ENCODE data around the gene LRRC56. TPM values are rescaled to one million over a fixed set of nuclear protein-coding genes. Genes with fewer than 3 reads are reported as not detected.

Gene LRRC56
- total and polyA plus RNA-seq, 4 donors, result 0.25 to 1.5 (median 1.2) TPM

DNA sequence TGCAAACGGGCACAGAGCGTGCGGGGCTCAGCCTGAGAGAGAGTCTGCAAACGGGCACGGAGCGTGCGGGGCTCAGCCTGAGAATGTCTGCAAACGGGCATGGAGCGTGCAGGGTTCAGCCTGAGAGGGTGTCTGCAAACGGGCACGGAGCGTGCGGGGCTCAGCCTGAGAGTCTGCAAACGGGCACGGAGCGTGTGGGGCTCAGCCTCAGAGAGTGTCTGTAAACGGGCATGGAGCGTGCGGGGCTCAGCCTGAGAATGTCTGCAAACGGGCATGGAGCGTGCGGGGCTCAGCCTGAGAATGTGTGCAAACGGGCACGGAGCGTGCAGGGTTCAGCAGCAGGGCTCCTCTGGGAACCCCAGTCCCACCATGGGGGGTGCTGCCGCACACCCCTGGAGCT is 52.5 kb downstream of the LRRC56 start:
- Histone ChIP-seq H3K36me3 (ENCODE audit: control insufficient read depth in 1 of 2, insufficient read depth in 2 of 2, low read length in 1 of 2) (peaks cover 3 to 10% of the 10 kb centered on the region in 2 donors), H3K9me3 (ENCODE audit: control insufficient read depth, low read length) (no peaks in the 10 kb centered on the region), H3K4me1 (ENCODE audit: control insufficient read depth in 1 of 2, insufficient read depth in 2 of 2, low read length in 2 of 2) (no peaks in the 10 kb centered on the region), H3K27me3 (ENCODE audit: control insufficient read depth in 1 of 2, insufficient read depth in 2 of 2, low read length in 1 of 2) (no peaks in the 10 kb centered on the region), H3K4me3 (ENCODE audit: low read length in 2 of 2) (no peak overlapping the region), H3K27ac (ENCODE audit: low read depth in 1 of 2, low read length in 2 of 2) (no peak overlapping the region)
- ATAC-seq (ENCODE audit: low FRiP score) (no peak), DNase-seq (no peak)
- 94% methylated on average over 26 of the region's 26 CpGs for WGBS, 2 donors
- intact Hi-C loops (cut with DNase I), result no loop called here

DNA sequence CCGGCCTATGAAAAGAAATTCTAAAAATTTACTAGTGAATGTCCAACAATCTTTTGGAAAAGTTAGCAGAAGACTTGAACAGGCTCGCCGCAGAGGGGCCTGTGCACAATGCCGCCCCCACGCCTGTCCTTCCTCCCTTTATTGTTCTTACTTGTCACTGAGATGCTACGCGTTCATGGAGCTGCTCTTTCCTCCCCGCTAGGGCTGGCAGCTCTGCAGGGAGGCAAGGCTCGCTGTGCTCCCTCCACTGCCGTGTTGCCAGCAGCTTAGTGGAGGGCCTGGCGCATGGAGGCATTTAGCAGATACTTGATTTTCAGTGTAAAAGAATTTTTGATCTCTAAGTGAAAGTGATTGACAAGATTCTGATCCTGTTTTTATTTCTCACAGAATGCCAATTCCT is 53.7 kb downstream of the LRRC56 start:
- Histone ChIP-seq H3K4me3 (ENCODE audit: low read length in 2 of 2) (no peak overlapping the region), H3K36me3 (ENCODE audit: control insufficient read depth in 1 of 2, insufficient read depth in 2 of 2, low read length in 1 of 2) (peaks cover 3 to 10% of the 10 kb centered on the region in 2 donors), H3K9me3 (ENCODE audit: control insufficient read depth, low read length) (no peaks in the 10 kb centered on the region), H3K27me3 (ENCODE audit: control insufficient read depth in 1 of 2, insufficient read depth in 2 of 2, low read length in 1 of 2) (no peaks in the 10 kb centered on the region), H3K4me1 (ENCODE audit: control insufficient read depth in 1 of 2, insufficient read depth in 2 of 2, low read length in 2 of 2) (no peaks in the 10 kb centered on the region), H3K27ac (ENCODE audit: low read depth in 1 of 2, low read length in 2 of 2) (no peak overlapping the region)
- ATAC-seq (ENCODE audit: low FRiP score), result no peak
- DNase-seq, result no peak
- 80 to 84% methylated on average over 11 of the region's 11 CpGs for WGBS, 2 donors
- intact Hi-C loops (cut with DNase I), result no loop called here

DNA sequence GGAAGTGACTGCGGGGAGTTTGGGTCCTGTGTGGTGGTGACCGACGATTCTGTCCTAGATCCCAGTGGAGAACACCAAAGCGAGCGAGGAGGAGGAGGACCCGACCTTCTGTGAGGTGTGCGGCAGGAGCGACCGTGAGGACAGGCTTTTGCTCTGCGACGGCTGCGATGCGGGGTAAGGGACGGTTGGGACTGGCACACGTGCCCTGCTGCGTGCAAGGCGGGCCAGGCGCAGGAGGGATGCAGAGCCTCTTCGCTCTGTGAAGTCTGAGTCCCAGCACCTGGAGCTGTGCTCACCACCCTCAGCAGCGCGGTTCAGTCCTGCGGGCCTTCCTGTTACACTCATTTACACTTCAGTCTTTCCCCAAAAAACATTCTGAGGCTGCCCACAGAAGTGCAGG is 55.2 kb downstream of the LRRC56 start:
- DNase-seq, result no peak
- Histone ChIP-seq H3K27ac (ENCODE audit: low read depth in 1 of 2, low read length in 2 of 2) (no peak overlapping the region), H3K27me3 (ENCODE audit: control insufficient read depth in 1 of 2, insufficient read depth in 2 of 2, low read length in 1 of 2) (no peaks in the 10 kb centered on the region), H3K4me1 (ENCODE audit: control insufficient read depth in 1 of 2, insufficient read depth in 2 of 2, low read length in 2 of 2) (no peaks in the 10 kb centered on the region), H3K9me3 (ENCODE audit: control insufficient read depth, low read length) (no peaks in the 10 kb centered on the region), H3K4me3 (ENCODE audit: low read length in 2 of 2) (no peak overlapping the region), H3K36me3 (ENCODE audit: control insufficient read depth in 1 of 2, insufficient read depth in 2 of 2, low read length in 1 of 2) (peaks cover 3 to 13% of the 10 kb centered on the region in 2 donors)
- intact Hi-C loops (cut with DNase I), result no loop called here
- ATAC-seq (ENCODE audit: low FRiP score), result no peak
- WGBS, 2 donors, result 93 to 96% methylated on average over 22 of the region's 22 CpGs

DNA sequence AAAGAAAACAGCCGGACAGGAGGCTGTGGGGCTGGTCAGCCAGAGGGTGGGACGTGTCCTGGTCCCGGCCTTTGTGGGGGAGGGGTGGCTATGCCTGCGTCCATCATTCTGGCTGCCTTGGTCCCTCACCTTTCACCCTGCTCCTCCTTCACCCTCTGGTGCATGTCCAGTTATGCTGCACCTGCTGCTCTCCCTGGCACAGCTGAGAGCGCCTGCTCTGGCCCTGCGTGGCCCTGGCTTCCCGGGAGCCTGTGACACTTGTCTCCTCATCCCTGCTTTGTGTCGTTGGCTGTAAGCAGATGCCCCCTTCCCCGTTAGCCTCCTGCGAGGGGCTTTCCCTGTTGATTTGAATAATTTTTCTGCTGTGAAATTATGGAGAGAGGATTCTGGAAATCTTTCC is 55.6 kb downstream of the LRRC56 start:
- Histone ChIP-seq H3K27me3 (ENCODE audit: control insufficient read depth in 1 of 2, insufficient read depth in 2 of 2, low read length in 1 of 2) (no peaks in the 10 kb centered on the region), H3K4me3 (ENCODE audit: low read length in 2 of 2) (no peak overlapping the region), H3K27ac (ENCODE audit: low read depth in 1 of 2, low read length in 2 of 2) (no peak overlapping the region), H3K4me1 (ENCODE audit: control insufficient read depth in 1 of 2, insufficient read depth in 2 of 2, low read length in 2 of 2) (no peaks in the 10 kb centered on the region), H3K9me3 (ENCODE audit: control insufficient read depth, low read length) (no peaks in the 10 kb centered on the region), H3K36me3 (ENCODE audit: control insufficient read depth in 1 of 2, insufficient read depth in 2 of 2, low read length in 1 of 2) (peaks cover 3 to 15% of the 10 kb centered on the region in 2 donors)
- ATAC-seq (ENCODE audit: low FRiP score) (no peak), DNase-seq (no peak)
- intact Hi-C loops (cut with DNase I), result no loop called here
- WGBS, 2 donors, result 89 to 90% methylated on average over 9 to 10 of the region's 10 CpGs

DNA sequence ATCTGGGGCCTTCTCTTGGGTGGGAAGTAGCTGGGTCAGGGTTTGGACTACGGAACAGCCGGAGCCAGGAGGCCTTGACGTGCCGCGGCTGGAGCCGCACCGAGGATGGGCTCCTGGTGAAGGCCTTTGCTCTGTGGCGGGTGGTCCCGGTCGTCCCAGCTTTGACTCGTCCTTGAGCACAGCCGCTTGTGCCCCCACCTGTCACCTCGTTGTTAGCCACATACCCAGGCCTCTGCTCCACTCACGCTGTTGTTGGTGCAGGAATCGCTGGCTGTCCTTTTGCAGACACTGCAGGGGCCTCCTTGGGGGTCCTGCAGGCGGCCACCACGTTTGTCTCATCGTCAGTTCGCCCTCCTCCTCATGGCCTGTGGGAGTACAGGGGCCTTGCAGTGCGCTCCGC is 56.0 kb downstream of the LRRC56 start:
- Histone ChIP-seq H3K4me3 (ENCODE audit: low read length in 2 of 2) (no peak overlapping the region), H3K36me3 (ENCODE audit: control insufficient read depth in 1 of 2, insufficient read depth in 2 of 2, low read length in 1 of 2) (peaks cover 3 to 17% of the 10 kb centered on the region in 2 donors), H3K27ac (ENCODE audit: low read depth in 1 of 2, low read length in 2 of 2) (no peak overlapping the region), H3K4me1 (ENCODE audit: control insufficient read depth in 1 of 2, insufficient read depth in 2 of 2, low read length in 2 of 2) (no peaks in the 10 kb centered on the region), H3K27me3 (ENCODE audit: control insufficient read depth in 1 of 2, insufficient read depth in 2 of 2, low read length in 1 of 2) (no peaks in the 10 kb centered on the region), H3K9me3 (ENCODE audit: control insufficient read depth, low read length) (no peaks in the 10 kb centered on the region)
- ATAC-seq (ENCODE audit: low FRiP score) (no peak), DNase-seq (no peak)
- whole genome bisulfite sequencing, 2 donors, result 92 to 93% methylated on average over 19 to 21 of the region's 21 CpGs
- intact Hi-C loops (cut with DNase I), result no loop called here

DNA sequence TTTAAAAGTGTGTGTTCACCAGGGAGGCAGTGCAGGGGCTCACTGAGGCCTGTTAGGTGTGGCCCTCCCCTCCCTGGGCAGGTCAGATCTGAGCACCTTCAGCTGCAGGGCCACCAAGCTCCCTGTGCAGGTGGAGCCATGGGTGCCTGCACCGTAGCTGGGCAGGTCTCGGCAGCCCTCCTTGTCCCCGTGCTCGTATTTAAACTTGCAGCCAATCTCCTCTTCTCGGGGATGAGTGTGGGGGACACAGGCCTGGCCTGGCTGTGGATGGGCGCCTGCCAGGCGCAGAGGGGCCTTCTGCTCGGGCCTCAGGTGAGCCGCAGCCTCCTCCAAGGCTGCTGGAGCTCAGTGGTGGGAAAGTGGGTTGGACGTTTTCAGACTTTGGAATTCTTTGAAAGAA is 58.1 kb downstream of the LRRC56 start:
- intact Hi-C loops (cut with DNase I), result no loop called here
- WGBS, 2 donors, result 89 to 91% methylated on average over 10 of the region's 10 CpGs
- no peak overlapping the region for H3K27ac ChIP-seq (ENCODE audit: low read depth in 1 of 2, low read length in 2 of 2)
- no peaks in the 10 kb centered on the region for H3K4me1 ChIP-seq (ENCODE audit: control insufficient read depth in 1 of 2, insufficient read depth in 2 of 2, low read length in 2 of 2)
- ATAC-seq (ENCODE audit: low FRiP score) (no peak), DNase-seq (no peak)
- peaks cover 0 to 17% of the 10 kb centered on the region in 2 donors for H3K36me3 ChIP-seq (ENCODE audit: control insufficient read depth in 1 of 2, insufficient read depth in 2 of 2, low read length in 1 of 2)
- H3K27me3 ChIP-seq (ENCODE audit: control insufficient read depth in 1 of 2, insufficient read depth in 2 of 2, low read length in 1 of 2), result no peaks in the 10 kb centered on the region
- no peaks in the 10 kb centered on the region for H3K9me3 ChIP-seq (ENCODE audit: control insufficient read depth, low read length)
- H3K4me3 ChIP-seq (ENCODE audit: low read length in 2 of 2), result no peak overlapping the region

DNA sequence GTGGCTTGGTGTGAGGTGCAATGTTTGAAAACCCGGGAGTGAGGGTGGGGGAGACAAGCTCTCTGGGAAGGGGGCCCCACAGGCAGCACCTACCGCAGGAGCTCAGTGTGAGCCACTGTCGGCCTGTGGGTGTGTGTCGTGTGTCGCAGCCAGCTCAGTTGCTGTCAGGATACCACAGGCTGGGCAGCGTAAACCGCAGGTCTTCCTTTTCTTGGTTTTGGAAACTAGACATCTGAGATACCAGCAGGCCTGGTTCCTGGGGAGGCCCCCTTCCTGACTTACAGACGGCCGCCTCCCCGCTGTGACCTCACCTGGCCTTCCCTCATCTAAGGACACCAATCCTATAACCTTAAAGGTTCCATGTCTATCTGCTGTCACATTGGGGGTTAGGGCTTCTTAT is 59.0 kb downstream of the LRRC56 start:
- Histone ChIP-seq H3K4me1 (ENCODE audit: control insufficient read depth in 1 of 2, insufficient read depth in 2 of 2, low read length in 2 of 2) (no peaks in the 10 kb centered on the region), H3K27me3 (ENCODE audit: control insufficient read depth in 1 of 2, insufficient read depth in 2 of 2, low read length in 1 of 2) (no peaks in the 10 kb centered on the region), H3K27ac (ENCODE audit: low read depth in 1 of 2, low read length in 2 of 2) (no peak overlapping the region), H3K9me3 (ENCODE audit: control insufficient read depth, low read length) (no peaks in the 10 kb centered on the region), H3K4me3 (ENCODE audit: low read length in 2 of 2) (no peak overlapping the region), H3K36me3 (ENCODE audit: control insufficient read depth in 1 of 2, insufficient read depth in 2 of 2, low read length in 1 of 2) (peaks cover 2 to 17% of the 10 kb centered on the region in 2 donors)
- DNase-seq, result no peak
- ATAC-seq (ENCODE audit: low FRiP score), result no peak
- intact Hi-C loops (cut with DNase I), result no loop called here
- 86 to 91% methylated on average over 10 of the region's 10 CpGs for WGBS, 2 donors

DNA sequence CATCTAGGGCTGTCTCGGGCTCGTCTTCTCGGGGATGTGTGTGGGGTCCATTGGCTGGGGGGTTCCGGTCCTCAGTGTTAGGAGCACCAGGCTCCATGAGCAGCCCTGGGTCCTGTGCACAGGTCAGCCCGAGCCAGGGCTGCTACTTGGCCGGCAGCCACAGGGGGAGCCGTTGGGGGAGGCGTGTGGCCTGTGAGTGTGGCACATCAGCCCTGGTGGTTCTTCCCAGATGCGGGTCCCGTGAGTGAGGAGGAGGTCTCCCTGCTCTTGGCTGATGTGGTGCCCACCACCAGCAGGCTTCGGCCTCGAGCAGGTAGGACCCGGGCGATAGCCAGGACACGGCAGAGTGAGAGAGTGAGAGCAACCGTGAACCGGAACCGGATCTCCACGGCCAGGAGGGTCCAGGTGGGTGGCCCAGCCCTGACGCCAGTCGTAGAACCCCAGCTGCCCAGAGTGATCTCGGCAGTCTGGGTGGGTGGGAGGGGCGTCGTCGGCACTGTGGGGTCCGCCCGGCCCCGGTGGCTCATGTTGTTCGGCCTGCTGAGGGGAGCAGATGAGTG is 59.9 kb downstream of the LRRC56 start:
- Histone ChIP-seq H3K27me3 (ENCODE audit: control insufficient read depth in 1 of 2, insufficient read depth in 2 of 2, low read length in 1 of 2) (no peaks in the 10 kb centered on the region), H3K4me3 (ENCODE audit: low read length in 2 of 2) (no peak overlapping the region), H3K9me3 (ENCODE audit: control insufficient read depth, low read length) (no peaks in the 10 kb centered on the region), H3K4me1 (ENCODE audit: control insufficient read depth in 1 of 2, insufficient read depth in 2 of 2, low read length in 2 of 2) (no peaks in the 10 kb centered on the region), H3K27ac (ENCODE audit: low read depth in 1 of 2, low read length in 2 of 2) (no peak overlapping the region), H3K36me3 (ENCODE audit: control insufficient read depth in 1 of 2, insufficient read depth in 2 of 2, low read length in 1 of 2) (peaks cover 2 to 22% of the 10 kb centered on the region in 2 donors)
- ATAC-seq (ENCODE audit: low FRiP score) (no peak), DNase-seq (no peak)
- 86 to 87% methylated on average over 29 of the region's 29 CpGs for WGBS, 2 donors
- intact Hi-C loops (cut with DNase I), result no loop called here

DNA sequence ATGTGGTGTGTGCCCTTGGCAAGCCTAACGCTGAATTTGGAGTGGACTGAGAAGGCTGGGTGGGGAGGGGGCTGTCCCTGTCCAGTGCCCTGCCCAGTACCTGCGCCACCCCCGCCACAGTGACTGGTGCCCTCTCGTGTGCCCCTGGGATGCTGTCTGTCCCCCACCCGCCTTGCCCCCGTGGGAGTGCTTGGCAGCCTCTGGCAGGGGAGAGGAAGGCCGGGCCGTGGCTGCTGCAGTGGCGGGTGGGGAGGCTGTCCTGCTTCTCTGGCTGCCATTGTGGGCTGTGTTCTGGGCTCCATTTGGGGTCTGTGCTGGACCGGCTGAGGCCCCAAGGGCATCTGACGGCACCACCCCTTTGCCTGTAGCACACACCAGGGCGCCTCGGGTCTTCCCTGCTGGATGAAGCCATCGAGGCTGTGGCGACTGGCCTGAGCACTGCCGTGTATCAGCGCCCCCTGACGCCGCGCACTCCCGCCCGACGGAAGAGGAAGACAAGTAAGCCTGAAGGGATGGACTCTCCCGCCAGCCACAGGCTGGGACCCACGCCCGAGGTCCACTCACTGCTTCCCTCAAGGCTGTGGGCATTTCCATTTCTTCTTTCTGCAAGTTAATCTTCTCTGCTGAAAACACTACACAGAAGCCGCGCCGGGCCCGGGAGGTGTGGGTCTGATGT is 60.8 kb downstream of the LRRC56 start:
- ATAC-seq (ENCODE audit: low FRiP score), result no peak

More for the DNA sequence above, 60.8 kb downstream of the LRRC56 start:
- intact Hi-C loops (cut with DNase I), result no loop called here
- Histone ChIP-seq H3K27ac (ENCODE audit: low read depth in 1 of 2, low read length in 2 of 2) (no peak overlapping the region), H3K4me1 (ENCODE audit: control insufficient read depth in 1 of 2, insufficient read depth in 2 of 2, low read length in 2 of 2) (no peaks in the 10 kb centered on the region), H3K9me3 (ENCODE audit: control insufficient read depth, low read length) (no peaks in the 10 kb centered on the region), H3K4me3 (ENCODE audit: low read length in 2 of 2) (no peak overlapping the region), H3K36me3 (ENCODE audit: control insufficient read depth in 1 of 2, insufficient read depth in 2 of 2, low read length in 1 of 2) (peaks cover 2 to 17% of the 10 kb centered on the region in 2 donors), H3K27me3 (ENCODE audit: control insufficient read depth in 1 of 2, insufficient read depth in 2 of 2, low read length in 1 of 2) (no peaks in the 10 kb centered on the region)
- 93 to 94% methylated on average over 30 of the region's 30 CpGs for WGBS, 2 donors
- no peak for DNase-seq

Data from aorta (tissue), 5 donors.